Measurements from ENCODE around the gene KCNQ5. TPM values are rescaled to one million over a fixed set of nuclear protein-coding genes. Genes with fewer than 3 reads are reported as not detected.

KCNQ5 gene
- total and polyA plus RNA-seq, 2 donors (not counting 1 experiment from before 2014, with no cell fraction given): 0.74 to 4.6 TPM

DNA sequence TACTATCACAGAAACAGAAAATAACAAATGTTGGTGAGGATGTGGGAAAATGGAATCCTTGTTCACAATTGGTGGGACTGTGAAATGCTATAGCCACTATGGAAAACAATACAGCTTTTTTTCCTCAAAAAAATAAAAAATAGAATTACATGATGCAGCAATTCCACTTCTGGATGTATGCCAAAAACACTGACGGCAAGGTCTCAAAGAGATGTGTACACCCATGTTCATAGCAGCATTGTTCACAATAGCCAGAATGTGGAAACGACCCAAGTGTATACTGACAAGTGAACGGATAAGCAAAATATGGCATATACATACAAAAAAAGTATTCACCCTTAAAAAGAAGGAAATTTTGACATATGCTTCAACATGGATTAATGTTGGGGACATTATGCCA is 390.1 kb downstream of the KCNQ5 start:
- Histone ChIP-seq H2AFZ (ENCODE audit: low read length) (no peak overlapping the region), H4K20me1 (ENCODE audit: control insufficient read depth, extremely low read depth, insufficient read depth, low read length) (no peaks in the 10 kb centered on the region), H3K9ac (ENCODE audit: insufficient read depth, low read length) (no peak overlapping the region), H3K4me1 (ENCODE audit: control insufficient read depth, extremely low read depth, insufficient read depth, low read length) (no peaks in the 10 kb centered on the region), H3K27me3 (ENCODE audit: control insufficient read depth, insufficient read depth, low read length) (no peaks in the 10 kb centered on the region), H3K4me3 (replicated peaks in 1 of 4; ENCODE audit: control extremely low read depth in 1 of 4, insufficient read depth in 1 of 4, low read depth in 3 of 4, low read length in 4 of 4) (no peak overlapping the region), H3K27ac (ENCODE audit: insufficient read depth, low read length) (no peak overlapping the region), H3K9me3 (ENCODE audit: control insufficient read depth, insufficient read depth, low read depth, low read length) (no peaks in the 10 kb centered on the region), H3K79me2 (ENCODE audit: control insufficient read depth, insufficient read depth, low read length) (no peaks in the 10 kb centered on the region), H3K4me2 (ENCODE audit: extremely low read depth, insufficient read depth, low read length) (no peak overlapping the region), H3K36me3 (ENCODE audit: control insufficient read depth, insufficient read depth, low read length) (no peaks in the 10 kb centered on the region)
- TF ChIP-seq EZH2 (IDR thresholded peaks at IDR 0.05; ENCODE audit: low read length, missing control alignments): no peak
- TF ChIP-seq, protein P1, sequence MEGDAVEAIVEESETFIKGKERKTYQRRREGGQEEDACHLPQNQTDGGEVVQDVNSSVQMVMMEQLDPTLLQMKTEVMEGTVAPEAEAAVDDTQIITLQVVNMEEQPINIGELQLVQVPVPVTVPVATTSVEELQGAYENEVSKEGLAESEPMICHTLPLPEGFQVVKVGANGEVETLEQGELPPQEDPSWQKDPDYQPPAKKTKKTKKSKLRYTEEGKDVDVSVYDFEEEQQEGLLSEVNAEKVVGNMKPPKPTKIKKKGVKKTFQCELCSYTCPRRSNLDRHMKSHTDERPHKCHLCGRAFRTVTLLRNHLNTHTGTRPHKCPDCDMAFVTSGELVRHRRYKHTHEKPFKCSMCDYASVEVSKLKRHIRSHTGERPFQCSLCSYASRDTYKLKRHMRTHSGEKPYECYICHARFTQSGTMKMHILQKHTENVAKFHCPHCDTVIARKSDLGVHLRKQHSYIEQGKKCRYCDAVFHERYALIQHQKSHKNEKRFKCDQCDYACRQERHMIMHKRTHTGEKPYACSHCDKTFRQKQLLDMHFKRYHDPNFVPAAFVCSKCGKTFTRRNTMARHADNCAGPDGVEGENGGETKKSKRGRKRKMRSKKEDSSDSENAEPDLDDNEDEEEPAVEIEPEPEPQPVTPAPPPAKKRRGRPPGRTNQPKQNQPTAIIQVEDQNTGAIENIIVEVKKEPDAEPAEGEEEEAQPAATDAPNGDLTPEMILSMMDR (conservative IDR thresholded peaks at IDR 0.05 in 1 of 2, IDR thresholded peaks at IDR 0.05 in 1 of 2; ENCODE audit: low read depth in 1 of 2, low read length in 2 of 2): no peak
- DNase-seq (ENCODE audit: low read depth in 2 of 2): no peak

DNA sequence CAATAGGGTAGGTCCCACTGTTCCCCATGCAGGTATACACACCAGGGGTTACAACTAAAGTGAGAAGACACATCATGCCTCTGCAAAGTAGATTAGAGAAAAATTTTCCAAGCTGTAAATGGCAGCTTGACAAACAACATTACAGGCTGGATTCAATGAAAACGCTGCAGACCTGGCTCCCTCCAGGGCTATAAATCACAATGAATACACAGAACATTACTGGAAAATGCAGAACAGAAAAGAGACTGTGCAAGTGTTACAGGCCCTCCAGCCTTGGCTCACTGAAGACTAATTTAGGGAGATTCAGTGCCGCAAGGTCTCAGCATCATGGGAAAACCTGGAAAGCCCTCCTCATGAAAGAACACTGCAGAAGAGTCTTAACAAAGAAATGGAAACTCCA is 395.6 kb downstream of the KCNQ5 start:
- Histone ChIP-seq H3K9me3 (ENCODE audit: control insufficient read depth, insufficient read depth, low read depth, low read length) (no peaks in the 10 kb centered on the region), H3K4me2 (ENCODE audit: extremely low read depth, insufficient read depth, low read length) (no peak overlapping the region), H3K27ac (ENCODE audit: insufficient read depth, low read length) (no peak overlapping the region), H3K9ac (ENCODE audit: insufficient read depth, low read length) (no peak overlapping the region), H3K27me3 (ENCODE audit: control insufficient read depth, insufficient read depth, low read length) (no peaks in the 10 kb centered on the region), H2AFZ (ENCODE audit: low read length) (no peak overlapping the region), H4K20me1 (ENCODE audit: control insufficient read depth, extremely low read depth, insufficient read depth, low read length) (no peaks in the 10 kb centered on the region), H3K79me2 (ENCODE audit: control insufficient read depth, insufficient read depth, low read length) (no peaks in the 10 kb centered on the region), H3K4me1 (ENCODE audit: control insufficient read depth, extremely low read depth, insufficient read depth, low read length) (no peaks in the 10 kb centered on the region), H3K4me3 (replicated peaks in 1 of 4; ENCODE audit: control extremely low read depth in 1 of 4, insufficient read depth in 1 of 4, low read depth in 3 of 4, low read length in 4 of 4) (no peak overlapping the region), H3K36me3 (ENCODE audit: control insufficient read depth, insufficient read depth, low read length) (no peaks in the 10 kb centered on the region)
- TF ChIP-seq EZH2 (IDR thresholded peaks at IDR 0.05; ENCODE audit: low read length, missing control alignments): no peak
- TF ChIP-seq, protein P1 (conservative IDR thresholded peaks at IDR 0.05 in 1 of 2, IDR thresholded peaks at IDR 0.05 in 1 of 2; ENCODE audit: low read depth in 1 of 2, low read length in 2 of 2): no peak
- DNase-seq (ENCODE audit: low read depth in 2 of 2): no peak

DNA sequence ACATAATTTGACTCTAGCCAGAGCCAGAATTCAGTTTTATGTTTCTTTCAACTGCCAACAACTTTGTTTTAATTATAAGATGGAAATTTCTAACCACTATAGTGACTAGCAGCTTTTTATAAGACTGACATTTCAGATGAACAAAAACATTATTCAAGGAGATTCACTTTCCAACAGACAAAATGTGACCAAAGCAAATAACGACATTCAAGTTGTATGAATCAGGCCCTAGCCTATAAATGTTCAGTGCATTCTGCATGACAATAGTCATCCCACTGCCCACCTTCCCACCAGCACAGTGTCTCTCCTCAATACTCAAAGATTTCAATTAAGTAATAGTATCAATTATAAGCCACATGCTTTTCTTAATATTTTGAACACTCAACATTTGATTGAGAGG is 402.7 kb downstream of the KCNQ5 start:
- Histone ChIP-seq H3K79me2 (ENCODE audit: control insufficient read depth, insufficient read depth, low read length) (no peaks in the 10 kb centered on the region), H3K9me3 (ENCODE audit: control insufficient read depth, insufficient read depth, low read depth, low read length) (no peaks in the 10 kb centered on the region), H3K4me3 (replicated peaks in 1 of 4; ENCODE audit: control extremely low read depth in 1 of 4, insufficient read depth in 1 of 4, low read depth in 3 of 4, low read length in 4 of 4) (no peak overlapping the region), H3K27ac (ENCODE audit: insufficient read depth, low read length) (no peak overlapping the region), H3K36me3 (ENCODE audit: control insufficient read depth, insufficient read depth, low read length) (no peaks in the 10 kb centered on the region), H2AFZ (ENCODE audit: low read length) (no peak overlapping the region), H3K4me1 (ENCODE audit: control insufficient read depth, extremely low read depth, insufficient read depth, low read length) (no peaks in the 10 kb centered on the region), H4K20me1 (ENCODE audit: control insufficient read depth, extremely low read depth, insufficient read depth, low read length) (no peaks in the 10 kb centered on the region), H3K9ac (ENCODE audit: insufficient read depth, low read length) (no peak overlapping the region), H3K27me3 (ENCODE audit: control insufficient read depth, insufficient read depth, low read length) (no peaks in the 10 kb centered on the region), H3K4me2 (ENCODE audit: extremely low read depth, insufficient read depth, low read length) (no peak overlapping the region)
- DNase-seq (ENCODE audit: low read depth in 2 of 2): peak in 1 of 2 donors; percentile 28
- TF ChIP-seq EZH2 (IDR thresholded peaks at IDR 0.05; ENCODE audit: low read length, missing control alignments): no peak
- TF ChIP-seq, protein P1 (conservative IDR thresholded peaks at IDR 0.05 in 1 of 2, IDR thresholded peaks at IDR 0.05 in 1 of 2; ENCODE audit: low read depth in 1 of 2, low read length in 2 of 2): no peak
